Left cardiac atrium (tissue), 4 donors: ENCODE data around the gene ARF1. TPM values are rescaled to one million over a fixed set of nuclear protein-coding genes. Genes with fewer than 3 reads are reported as not detected.

ENCODE experiments used
- ATAC-seq, 2 donors: fragments of 200-7000 bp; cut with Tn5 transposase; one replicate each; pipeline ENCODE4 v1.9.1; 2020; ENCODE audit warnings: mild to moderate bottlenecking in 2 of 2, moderate library complexity in 2 of 2
- DNase-seq: peaks from one replicate; pipeline ENCODE4 v3.0.0-alpha.2; 2020
- intact Hi-C, 2 donors: fragments of 100-400 bp; cut with DNase I; formaldehyde crosslinking; loops; one replicate each; pipeline versions ENCODE4 v1.14.1 to v1.15.1; 2022 to 2023
- total RNA-seq, 2 donors: library from RNA; stranded (reverse); fragmentation: NEBNext Ultra II Directional; extraction: Animal tissue kit (Norgen Biotek cat#: 25700); gene quantifications; one replicate each; pipeline ENCODE4 v1.2.1, GENCODE V29; 2021
- donor health status: DM: no; HTN: yes; CAD: no.
- donor health status: DM: no; HTN: yes; CAD: no; lungs with severe emphysema.
- donor health status: DM: yes; HTN: yes; CAD: no.
- donor health status: Dilated cardiomyopathy.

The ARF1 gene
- total RNA-seq, 2 donors from 2014 or later, result 295 to 397 TPM

DNA sequence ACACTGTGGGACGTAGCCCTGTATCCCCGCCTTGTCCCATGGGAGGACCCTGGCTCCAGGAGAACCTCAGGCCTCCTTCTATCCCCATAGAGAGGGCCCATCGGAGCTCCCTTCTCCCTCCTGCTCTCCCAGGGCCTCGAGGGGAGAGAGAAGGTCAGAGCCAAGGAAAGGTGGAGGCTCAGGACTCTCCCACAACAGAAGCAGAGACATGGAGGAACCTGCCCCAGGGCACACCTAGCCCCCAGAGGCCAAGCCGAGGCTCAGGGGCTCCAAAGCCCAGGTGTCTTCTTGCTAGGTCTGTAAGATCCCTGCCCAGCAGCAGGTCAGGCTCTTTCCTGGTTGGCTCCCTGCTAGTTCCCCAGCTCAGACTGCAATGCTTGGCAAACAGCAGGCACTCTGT, 34.4 kb upstream of the ARF1 start:
- DNase-seq (no peak), ATAC-seq (no peak)
- intact Hi-C loops, result no loop called here

DNA sequence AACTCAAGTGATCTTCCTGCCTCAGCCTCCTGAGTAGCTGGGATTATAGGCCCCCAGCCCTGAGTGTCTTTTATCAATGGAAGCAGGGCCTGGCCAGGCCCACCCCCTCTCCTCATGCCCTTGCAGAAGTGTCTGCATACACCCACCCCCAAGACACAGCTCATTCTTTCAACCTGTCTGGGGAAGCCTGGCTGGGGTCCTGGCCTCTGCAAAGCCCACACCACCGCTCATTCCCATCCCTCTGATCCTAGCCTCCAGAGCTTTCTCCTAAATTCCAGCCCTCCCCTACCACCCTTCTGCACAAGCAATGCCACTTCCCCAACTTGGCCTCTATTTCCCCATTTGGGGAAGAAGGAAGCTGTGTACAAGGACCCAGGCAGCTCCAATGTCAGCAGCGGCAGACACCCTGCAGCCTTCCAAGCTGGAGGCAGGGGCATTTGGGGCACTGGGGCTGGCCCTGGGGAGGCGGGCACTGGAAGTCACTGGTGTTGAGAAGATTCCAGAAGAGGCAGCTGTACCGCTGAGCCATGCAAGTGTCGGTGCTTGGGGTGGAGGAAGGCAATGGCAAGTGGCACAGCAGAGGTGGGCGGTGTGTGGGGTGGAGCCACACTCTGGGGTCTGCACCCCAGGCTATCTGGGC, 33.7 kb upstream of the ARF1 start:
- intact Hi-C loops, result no loop called here
- ATAC-seq, result no peak
- no peak for DNase-seq

GRCh38 chr1:228050571-228051231, 31.8 kb upstream of the ARF1 start:
- ATAC-seq (no peak), DNase-seq (no peak)
- intact Hi-C loops, result no loop called here

GRCh38 chr1:228058172-228058948, 24.1 kb upstream of the ARF1 start:
- DNase-seq, result no peak
- intact Hi-C loops, result no loop called here
- ATAC-seq, result no peak

- intact Hi-C loops, result no loop called here
- DNase-seq (no peak), ATAC-seq (peak in 1 of 2 donors; percentile 18)
Observed at GRCh38 chr1:228058949-228059633, 23.4 kb upstream of the ARF1 start.

DNA sequence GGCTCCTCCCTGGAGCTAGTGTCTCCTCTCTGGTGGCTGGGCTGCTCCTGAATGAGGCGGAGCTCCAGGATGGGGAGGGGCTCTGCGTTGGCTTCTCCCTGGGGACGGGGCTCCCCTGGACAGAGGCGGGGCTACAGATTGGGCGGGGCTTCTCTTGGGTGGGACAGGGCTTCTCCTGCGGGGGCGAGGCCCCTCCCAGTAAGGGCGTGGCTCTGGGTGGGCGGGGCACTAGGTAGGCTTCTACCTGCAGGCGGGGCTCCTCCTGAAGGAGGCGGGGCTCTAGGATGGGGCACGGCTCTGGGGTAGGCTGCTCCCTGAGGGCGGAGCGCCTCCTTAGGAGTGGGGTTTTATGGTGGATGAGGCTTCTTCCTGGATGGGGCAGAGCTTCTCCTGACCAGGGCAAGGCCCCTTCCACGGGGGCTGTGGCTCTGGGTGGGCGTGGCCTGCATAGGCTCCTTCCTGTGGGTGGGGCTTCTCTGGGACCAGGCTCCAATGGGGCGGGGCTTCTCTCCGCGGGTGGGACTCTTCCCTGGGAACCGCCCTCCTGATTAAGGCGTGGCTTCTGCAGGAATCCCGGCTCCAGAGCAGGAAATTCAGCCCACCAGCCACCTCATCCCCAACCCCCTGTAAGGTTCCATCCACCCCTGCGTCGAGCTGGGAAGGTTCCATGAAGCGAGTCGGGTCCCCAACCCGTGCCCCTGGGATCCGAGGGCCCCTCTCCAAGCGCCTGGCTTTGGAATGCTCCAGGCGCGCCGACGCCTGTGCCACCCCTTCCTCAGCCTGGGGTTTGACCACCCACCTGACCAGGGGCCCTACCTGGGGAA, 22.7 kb upstream of the ARF1 start:
- ATAC-seq (peak; percentile 52 to 55), DNase-seq (no peak)
- intact Hi-C loops, result no loop called here

GRCh38 chr1:228060458-228061190, 21.9 kb upstream of the ARF1 start:
- no peak for DNase-seq
- intact Hi-C loops, result no loop called here
- no peak for ATAC-seq

- intact Hi-C loops, result no loop called here
- DNase-seq, result no peak
- no peak for ATAC-seq
Observed at GRCh38 chr1:228061411-228062084, 21.0 kb upstream of the ARF1 start.

GRCh38 chr1:228062085-228062791, 20.3 kb upstream of the ARF1 start:
- no peak for DNase-seq
- intact Hi-C loops, result no loop called here

DNA sequence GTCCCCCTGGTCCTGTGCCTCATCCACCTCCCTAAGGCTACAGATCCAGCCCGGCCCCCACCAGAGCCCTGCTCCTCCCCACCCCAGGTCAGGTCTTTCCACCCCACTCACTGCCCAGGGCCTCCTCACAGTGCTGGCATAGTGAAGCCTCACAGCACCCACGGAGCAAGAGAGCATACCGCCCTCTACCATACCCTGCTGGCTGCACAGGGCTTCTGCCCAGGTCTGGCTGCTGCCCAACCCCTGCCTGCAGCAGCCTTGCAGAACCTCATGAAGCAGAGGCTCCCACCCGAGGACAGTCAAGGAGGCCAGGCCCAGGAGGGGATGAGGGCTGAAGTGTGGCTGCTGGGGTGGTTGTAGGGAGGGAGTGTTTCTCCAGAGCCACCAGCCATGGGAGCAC, 19.7 kb upstream of the ARF1 start:
- DNase-seq, result no peak
- intact Hi-C loops, result no loop called here
- no peak for ATAC-seq

More at GRCh38 chr1:228062085-228062791, 20.3 kb upstream of the ARF1 start:
- ATAC-seq, result no peak

DNA sequence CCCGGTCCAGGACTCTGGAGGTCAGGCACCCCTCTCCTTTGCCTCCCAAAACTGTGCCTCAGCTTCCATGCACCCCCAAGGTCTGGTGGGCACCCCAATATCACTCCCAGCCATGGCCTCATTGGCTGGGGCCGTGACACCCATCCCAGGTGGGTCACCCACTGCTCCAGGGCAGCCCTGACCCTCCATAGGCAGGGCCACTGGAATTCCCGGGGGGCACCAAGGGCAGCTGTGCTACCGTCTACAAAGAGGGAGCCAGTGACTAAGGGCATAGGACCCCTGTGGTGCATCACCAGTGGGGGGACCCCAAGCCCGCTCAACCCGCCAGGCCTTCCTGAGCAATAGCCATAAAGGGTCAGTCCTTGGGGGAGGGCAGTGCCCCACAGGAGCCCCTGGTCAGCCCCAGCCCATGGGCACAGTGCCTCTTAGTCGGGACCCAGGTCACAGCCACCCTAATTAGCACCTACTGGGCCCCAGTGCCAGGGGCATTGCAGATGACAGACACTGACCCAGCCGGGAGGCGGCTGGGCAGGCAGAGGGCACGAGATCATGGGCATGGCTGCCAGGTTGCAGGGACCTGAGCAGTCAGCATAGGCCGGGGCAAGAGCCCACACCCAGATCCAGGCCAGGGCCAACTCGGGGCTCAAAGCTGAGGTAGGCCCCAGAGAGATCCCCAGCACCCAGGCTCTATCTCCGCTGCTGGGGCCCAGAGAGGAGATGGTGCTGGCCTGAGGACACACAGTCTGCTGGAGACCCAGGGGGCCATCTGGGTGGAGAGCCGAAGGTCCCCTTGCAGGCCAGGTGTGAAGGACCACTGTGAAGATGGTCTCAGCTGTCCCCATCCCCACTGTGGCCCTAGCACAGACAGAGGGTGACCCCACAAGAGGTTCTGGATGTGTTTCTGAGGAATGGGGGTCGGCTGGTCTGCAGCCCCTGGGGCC, 19.0 kb upstream of the ARF1 start:
- intact Hi-C loops, result no loop called here
- ATAC-seq, result no peak
- DNase-seq, result no peak

- intact Hi-C loops, result no loop called here
- ATAC-seq (no peak), DNase-seq (no peak)
Observed at GRCh38 chr1:228064296-228064695, 18.2 kb upstream of the ARF1 start.

- DNase-seq (no peak), ATAC-seq (no peak)
- intact Hi-C loops, result no loop called here
Observed at GRCh38 chr1:228064741-228065542, 17.6 kb upstream of the ARF1 start.

GRCh38 chr1:228065543-228066347, 16.8 kb upstream of the ARF1 start:
- intact Hi-C loops, result no loop called here
- no peak for DNase-seq
- no peak for ATAC-seq

- intact Hi-C loops, result no loop called here
- no peak for DNase-seq
- no peak for ATAC-seq
Observed at GRCh38 chr1:228066416-228066815, 16.1 kb upstream of the ARF1 start.
